ENCODE data around the gene CLEC1A. TPM values are rescaled to one million over a fixed set of nuclear protein-coding genes. Genes with fewer than 3 reads are reported as not detected.

CLEC1A gene
- total RNA-seq, 1 donor: not detected

GRCh38 chr12:10113920-10114319, 15.1 kb upstream of the CLEC1A start:
- H3K27ac ChIP-seq (ENCODE audit: low read depth, low read length): no peak overlapping the region
- DNase-seq (ENCODE audit: insufficient read length, low spot score, missing footprints): no peak
- no peaks in the 10 kb centered on the region for H3K36me3 ChIP-seq (ENCODE audit: insufficient read depth, low read length)
- no peak overlapping the region for H2AFZ ChIP-seq (ENCODE audit: low read length)
- no peak for TF ChIP-seq CTCF (IDR thresholded peaks at IDR 0.05; ENCODE audit: extremely low read depth, low read depth, low read length)
- H3K9me3 ChIP-seq (ENCODE audit: low read depth, low read length): no peaks in the 10 kb centered on the region
- H3K27me3 ChIP-seq (ENCODE audit: insufficient read depth, low read length): no peaks in the 10 kb centered on the region
- no peaks in the 10 kb centered on the region for H4K20me1 ChIP-seq (ENCODE audit: insufficient read depth, low read length)
- no peaks in the 10 kb centered on the region for H3K79me2 ChIP-seq (ENCODE audit: insufficient read depth, low read length)
- no peak overlapping the region for H3K4me3 ChIP-seq (ENCODE audit: insufficient read depth, low read length)
- no peaks in the 10 kb centered on the region for H3K4me1 ChIP-seq (ENCODE audit: insufficient read depth, low read length)
- H3K4me2 ChIP-seq (ENCODE audit: insufficient read depth, low read length): no peak overlapping the region

GRCh38 chr12:10113075-10113474, 14.3 kb upstream of the CLEC1A start:
- Histone ChIP-seq H2AFZ (ENCODE audit: low read length) (no peak overlapping the region), H3K4me1 (ENCODE audit: insufficient read depth, low read length) (no peaks in the 10 kb centered on the region), H3K27me3 (ENCODE audit: insufficient read depth, low read length) (no peaks in the 10 kb centered on the region), H4K20me1 (ENCODE audit: insufficient read depth, low read length) (no peaks in the 10 kb centered on the region), H3K9me3 (ENCODE audit: low read depth, low read length) (no peaks in the 10 kb centered on the region), H3K4me2 (ENCODE audit: insufficient read depth, low read length) (no peak overlapping the region), H3K79me2 (ENCODE audit: insufficient read depth, low read length) (no peaks in the 10 kb centered on the region), H3K27ac (ENCODE audit: low read depth, low read length) (no peak overlapping the region), H3K4me3 (ENCODE audit: insufficient read depth, low read length) (no peak overlapping the region), H3K36me3 (ENCODE audit: insufficient read depth, low read length) (no peaks in the 10 kb centered on the region)
- TF ChIP-seq CTCF (IDR thresholded peaks at IDR 0.05; ENCODE audit: extremely low read depth, low read depth, low read length): no peak
- no peak for DNase-seq (ENCODE audit: insufficient read length, low spot score, missing footprints)

GRCh38 chr12:10111451-10111850, 12.7 kb upstream of the CLEC1A start:
- TF ChIP-seq CTCF (IDR thresholded peaks at IDR 0.05; ENCODE audit: extremely low read depth, low read depth, low read length): no peak

GRCh38 chr12:10110256-10110844, 11.6 kb upstream of the CLEC1A start:
- H3K4me3 ChIP-seq (ENCODE audit: insufficient read depth, low read length): no peak overlapping the region
- no peaks in the 10 kb centered on the region for H3K4me1 ChIP-seq (ENCODE audit: insufficient read depth, low read length)
- DNase-seq (ENCODE audit: insufficient read length, low spot score, missing footprints): no peak
- H3K27me3 ChIP-seq (ENCODE audit: insufficient read depth, low read length): no peaks in the 10 kb centered on the region
- H4K20me1 ChIP-seq (ENCODE audit: insufficient read depth, low read length): no peaks in the 10 kb centered on the region
- H3K79me2 ChIP-seq (ENCODE audit: insufficient read depth, low read length): no peaks in the 10 kb centered on the region
- H3K36me3 ChIP-seq (ENCODE audit: insufficient read depth, low read length): no peaks in the 10 kb centered on the region
- no peak overlapping the region for H2AFZ ChIP-seq (ENCODE audit: low read length)
- TF ChIP-seq CTCF (IDR thresholded peaks at IDR 0.05; ENCODE audit: extremely low read depth, low read depth, low read length): no peak
- H3K4me2 ChIP-seq (ENCODE audit: insufficient read depth, low read length): no peak overlapping the region
- H3K27ac ChIP-seq (ENCODE audit: low read depth, low read length): no peak overlapping the region
- H3K9me3 ChIP-seq (ENCODE audit: low read depth, low read length): no peaks in the 10 kb centered on the region

More at GRCh38 chr12:10111451-10111850, 12.7 kb upstream of the CLEC1A start:
- Histone ChIP-seq H3K79me2 (ENCODE audit: insufficient read depth, low read length) (no peaks in the 10 kb centered on the region), H3K27me3 (ENCODE audit: insufficient read depth, low read length) (no peaks in the 10 kb centered on the region), H2AFZ (ENCODE audit: low read length) (no peak overlapping the region), H3K36me3 (ENCODE audit: insufficient read depth, low read length) (no peaks in the 10 kb centered on the region), H3K4me3 (ENCODE audit: insufficient read depth, low read length) (no peak overlapping the region), H3K9me3 (ENCODE audit: low read depth, low read length) (no peaks in the 10 kb centered on the region), H4K20me1 (ENCODE audit: insufficient read depth, low read length) (no peaks in the 10 kb centered on the region), H3K4me2 (ENCODE audit: insufficient read depth, low read length) (no peak overlapping the region), H3K4me1 (ENCODE audit: insufficient read depth, low read length) (no peaks in the 10 kb centered on the region), H3K27ac (ENCODE audit: low read depth, low read length) (no peak overlapping the region)
- no peak for DNase-seq (ENCODE audit: insufficient read length, low spot score, missing footprints)

Data from osteoblast (primary cell).